ENCODE data around the gene ST8SIA1.

- TF ChIP-seq YY1 (IDR thresholded peaks at IDR 0.05; ENCODE audit: insufficient read depth, insufficient read length) (no peak), ZNF274 (IDR thresholded peaks at IDR 0.05; ENCODE audit: low read depth, low read length) (no peak), SUZ12 (IDR thresholded peaks at IDR 0.05; ENCODE audit: extremely low read depth, insufficient read depth, insufficient read length) (no peak)
Observed at GRCh38 chr12:22355011-22355580, 20.6 kb upstream of the ST8SIA1 start.
